Motor neuron (in vitro differentiated cells): ENCODE results near the gene C1QTNF9B. TPM values are rescaled to one million over a fixed set of nuclear protein-coding genes. Genes with fewer than 3 reads are reported as not detected.
"Not testable (repeated sequence)": the region's sequence is repeated elsewhere in the genome, so short reads cannot be mapped to it uniquely, and the experiment has no call there.

Experiments
- ATAC-seq, 8 experiments: fragments of 200-7000 bp; cut with Tn5 transposase; replicated peaks in 6 of 8; 2 replicates each; pipeline ENCODE4 v1.8.0; 2021; ENCODE audit warnings: mild to moderate bottlenecking in 8 of 8, moderate library complexity in 8 of 8
- H3K27ac ChIP-seq, 2 donors: fragments of 250-450 bp; sonication (Bioruptor Pico); 2 replicates each; pipeline ENCODE4 v1.9.0; 2021; ENCODE audit warnings: antibody characterized with exemption in 2 of 2, mild to moderate bottlenecking in 2 of 2, moderate library complexity in 1 of 2
- H3K4me1 ChIP-seq, 2 donors: fragments of 250-450 bp; sonication (Bioruptor Pico); replicated peaks in 1 of 2; 2 replicates each; pipeline ENCODE4 v1.6.1; 2021; ENCODE audit warnings: antibody characterized with exemption in 2 of 2, mild to moderate bottlenecking in 2 of 2, moderate library complexity in 1 of 2
- H3K4me3 ChIP-seq, 5 donors: fragments of 250-450 bp; sonication (Bioruptor Pico); 2 replicates each; pipeline ENCODE4 v1.9.0; 2021; ENCODE audit warnings: antibody characterized with exemption in 5 of 5, mild to moderate bottlenecking in 5 of 5, moderate library complexity in 4 of 5
- WGBS, 10 experiments: fragments of 450-650 bp; shearing (Covaris generic); methylation state at CpG; one replicate each; pipeline ENCODE4 v1.0.0; 2022; 5-methylcytosine and 5-hydroxymethylcytosine counted together
- in situ Hi-C, 9 experiments: fragments of 400-800 bp; cut with MboI; loops; one replicate each; pipeline ENCODE4 v1.15.0; 2021; ENCODE audit warnings: low sequenced_read_pairs in 9 of 9, low pct_unique_long_range_greater_than_20kb in 2 of 9; ENCODE audit not compliant: unreplicated experiment in 9 of 9
- total RNA-seq, 8 experiments: library from RNA; unstranded; fragments of 300-600 nt; gene quantifications; 2 replicates each; pipeline versions ENCODE4 v1.2.3 to v1.2.4, GENCODE V29; 2022

Gene C1QTNF9B
- total RNA-seq, 8 experiments from 2014 or later: 0.27 to 1.4 (median 0.64) TPM; not detected in 1

- peak in 1 of 8 experiments; percentile 44 for ATAC-seq
- WGBS, 10 experiments: 70 to 100% (median 91%) methylated on average over 1 to 3 of the region's 3 CpGs; no CpG with 5 or more reads in 1 of the 10 experiments
- Histone ChIP-seq H3K27ac (no peak overlapping the region), H3K4me3 (no peak overlapping the region), H3K4me1 (no peaks in the 10 kb centered on the region)
- in situ Hi-C loops: loop anchor here in 2 of 9 experiments (25.0 kb wide), 1 partner anchor 297 kb away; no protein-coding TSS in a partner anchor
These were observed 18.0 kb upstream of the C1QTNF9B start for GRCh38 chr13:23915308-23915707.

GRCh38 chr13:23912469-23912868 is 15.2 kb upstream of the C1QTNF9B start:
- ATAC-seq: peak in 1 of 8 experiments; percentile 50
- in situ Hi-C loops: loop anchor here in 2 of 9 experiments (25.0 kb wide), 1 partner anchor 300 kb away; no protein-coding TSS in a partner anchor
- Histone ChIP-seq H3K27ac (no peak overlapping the region), H3K4me1 (no peaks in the 10 kb centered on the region), H3K4me3 (no peak overlapping the region)
- WGBS, 10 experiments: 29 to 82% (median 43%) methylated on average over 1 of the region's 1 CpG; no CpG with 5 or more reads in 5 of the 10 experiments

GRCh38 chr13:23909606-23910005 is 12.3 kb upstream of the C1QTNF9B start:
- Histone ChIP-seq H3K4me1 (no peaks in the 10 kb centered on the region), H3K27ac (no peak overlapping the region), H3K4me3 (no peak overlapping the region)
- no peak for ATAC-seq
- in situ Hi-C loops: loop anchor here in 2 of 9 experiments (25.0 kb wide), 1 partner anchor 303 kb away; no protein-coding TSS in a partner anchor

GRCh38 chr13:23905766-23906165 is 8.5 kb upstream of the C1QTNF9B start:
- no peak overlapping the region for H3K27ac ChIP-seq
- in situ Hi-C loops: loop anchor here in 2 of 9 experiments (25.0 kb wide), 1 partner anchor 307 kb away; no protein-coding TSS in a partner anchor
- ATAC-seq: no peak
- no peak overlapping the region for H3K4me3 ChIP-seq
- 75 to 100% (median 100%) methylated on average over 1 to 2 of the region's 2 CpGs; no CpG with 5 or more reads in 1 of the 10 experiments for WGBS, 10 experiments
- H3K4me1 ChIP-seq: no peaks in the 10 kb centered on the region

- Histone ChIP-seq H3K4me1 (no peaks in the 10 kb centered on the region), H3K27ac (no peak overlapping the region), H3K4me3 (no peak overlapping the region)
- WGBS, 10 experiments: 93% methylated on average over 5 of the region's 16 CpGs; no CpG with 5 or more reads in 9 of the 10 experiments
- in situ Hi-C loops: loop anchor here in 2 of 9 experiments (25.0 kb wide), 1 partner anchor 308 kb away; no protein-coding TSS in a partner anchor
- no peak for ATAC-seq
These were observed 6.6 kb upstream of the C1QTNF9B start for GRCh38 chr13:23903906-23904280.

DNA sequence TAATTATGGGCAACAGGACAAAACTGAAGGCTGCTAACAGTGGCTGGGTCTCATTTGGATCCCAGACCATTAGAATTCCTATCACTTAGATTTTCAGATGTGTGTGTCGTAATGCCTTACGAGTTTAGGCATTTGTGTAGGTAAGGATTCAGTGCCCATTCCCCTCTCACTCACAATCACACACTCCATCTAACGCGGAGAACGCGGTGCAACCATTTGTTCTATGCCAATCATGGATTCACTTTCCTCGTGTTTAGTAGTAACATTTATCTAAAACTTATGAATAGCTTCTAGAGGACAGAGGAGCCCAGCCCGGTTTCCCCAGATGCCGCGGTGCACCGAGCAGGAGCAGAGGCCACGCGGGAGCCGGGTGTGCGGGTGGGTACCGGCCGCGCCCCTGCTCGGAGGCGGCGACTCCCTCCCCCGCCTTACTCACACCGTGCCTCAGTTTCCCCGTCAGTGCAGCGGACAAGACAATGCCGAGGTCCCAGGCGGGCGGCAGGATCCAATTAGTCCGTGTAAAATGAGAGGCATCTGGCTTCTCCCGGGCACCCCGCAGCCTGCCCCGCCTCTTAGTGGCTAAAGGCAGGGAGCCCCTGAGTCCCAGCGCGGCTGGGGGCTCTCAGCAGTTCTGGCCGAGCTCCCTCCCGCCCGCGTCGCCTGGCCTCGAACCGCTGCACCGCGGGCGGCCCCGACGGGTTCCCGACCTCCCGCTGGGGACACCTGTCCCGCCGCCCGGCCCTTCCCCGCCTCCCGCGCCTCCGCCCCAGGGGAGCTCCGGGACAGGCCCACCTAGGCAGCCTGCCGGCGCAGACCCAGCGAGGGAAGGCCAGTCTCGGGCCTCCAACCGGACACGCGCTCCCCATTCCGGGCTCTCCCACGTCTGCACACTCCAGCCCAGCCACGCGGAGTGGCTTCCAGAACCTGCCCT is 5.9 kb upstream of the C1QTNF9B start:
- WGBS, 10 experiments: 0 to 82% (median 60%) methylated on average over 1 to 11 of the region's 67 CpGs; no CpG with 5 or more reads in 3 of the 10 experiments
- in situ Hi-C loops: loop anchor here in 2 of 9 experiments (25.0 kb wide), 1 partner anchor 309 kb away; no protein-coding TSS in a partner anchor
- no peak overlapping the region for H3K27ac ChIP-seq
- H3K4me1 ChIP-seq: no peaks in the 10 kb centered on the region
- no peak overlapping the region for H3K4me3 ChIP-seq
- ATAC-seq: no peak

GRCh38 chr13:23901365-23901764 is 4.1 kb upstream of the C1QTNF9B start:
- WGBS, 10 experiments: 35 to 95% (median 76%) methylated on average over 1 to 4 of the region's 4 CpGs; no CpG with 5 or more reads in 2 of the 10 experiments
- in situ Hi-C loops: loop anchor here in 2 of 9 experiments (25.0 kb wide), 1 partner anchor 311 kb away; no protein-coding TSS in a partner anchor
- peak in 2 of 8 experiments; percentile 19 to 37 for ATAC-seq

DNA sequence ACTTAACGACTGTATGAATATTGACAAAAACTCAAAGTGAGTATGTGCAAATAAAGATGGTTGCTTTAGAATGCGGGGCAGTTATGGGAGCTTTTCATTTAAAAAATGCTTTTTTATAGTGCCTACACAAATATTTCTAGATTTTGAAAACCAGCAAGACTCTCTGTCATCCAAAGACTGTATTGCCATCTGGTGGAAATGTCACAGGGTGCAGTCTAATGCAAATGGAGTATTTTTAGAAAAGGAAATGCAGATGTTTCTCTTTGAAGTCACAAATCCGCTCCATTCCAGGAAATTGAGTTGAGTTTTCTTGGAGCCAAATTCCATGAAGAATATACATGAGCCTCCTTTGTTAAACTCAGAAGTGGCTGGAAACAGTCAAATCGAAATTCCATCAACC is 2.3 kb upstream of the C1QTNF9B start:
- H3K4me1 ChIP-seq: no peaks in the 10 kb centered on the region
- H3K4me3 ChIP-seq: no peak overlapping the region
- ATAC-seq: peak in 6 of 8 experiments; percentile 44 to 83 (median 60)
- WGBS, 10 experiments: 0 to 46% (median 14%) methylated on average over 1 to 4 of the region's 4 CpGs
- in situ Hi-C loops: loop anchor here in 3 of 9 experiments (25.0 kb wide), 1 partner anchor 437 kb away; no protein-coding TSS in a partner anchor
- no peak overlapping the region for H3K27ac ChIP-seq

More at GRCh38 chr13:23901365-23901764, 4.1 kb upstream of the C1QTNF9B start:
- H3K27ac ChIP-seq: no peak overlapping the region
- no peaks in the 10 kb centered on the region for H3K4me1 ChIP-seq
- no peak overlapping the region for H3K4me3 ChIP-seq

- ATAC-seq: no peak
- in situ Hi-C loops: loop anchor here in 3 of 9 experiments (25.0 kb wide), 1 partner anchor 436 kb away; no protein-coding TSS in a partner anchor
- WGBS, 10 experiments: 24 to 97% (median 81%) methylated on average over 1 to 8 of the region's 8 CpGs; no CpG with 5 or more reads in 4 of the 10 experiments
These were observed 799 bp upstream of the C1QTNF9B start for GRCh38 chr13:23898101-23898500.

DNA sequence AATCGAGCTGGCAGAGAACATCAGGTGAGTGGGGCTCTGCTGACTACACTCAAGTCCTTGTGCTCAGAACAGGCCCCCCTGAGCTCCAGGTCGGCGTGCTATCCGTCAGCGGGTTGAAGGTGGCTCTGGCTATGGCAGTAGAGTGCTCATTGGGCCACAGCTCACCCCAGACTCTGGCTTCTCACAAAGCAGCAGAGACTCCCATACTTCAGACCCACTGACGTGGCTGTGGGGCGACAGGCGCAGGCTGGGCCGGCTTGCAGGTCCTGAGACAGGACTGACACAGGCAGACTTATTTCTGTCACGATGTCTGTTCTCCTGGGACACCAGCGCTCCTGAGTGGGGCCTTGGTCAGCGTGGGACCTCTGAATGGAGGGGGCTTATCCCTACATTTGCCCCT is 2.6 kb downstream of the C1QTNF9B start:
- H3K27ac ChIP-seq, H3K4me3 ChIP-seq, ATAC-seq, H3K4me1 ChIP-seq: not testable (repeated sequence)
- in situ Hi-C loops: loop anchor here in 3 of 9 experiments (25.0 kb wide), 1 partner anchor 432 kb away; no protein-coding TSS in a partner anchor
- no CpG with 5 or more reads among the region's 12 CpGs for WGBS, 10 experiments

More at GRCh38 chr13:23898101-23898500, 799 bp upstream of the C1QTNF9B start:
- H3K4me1 ChIP-seq: no peaks in the 10 kb centered on the region
- no peak overlapping the region for H3K27ac ChIP-seq
- H3K4me3 ChIP-seq: no peak overlapping the region

DNA sequence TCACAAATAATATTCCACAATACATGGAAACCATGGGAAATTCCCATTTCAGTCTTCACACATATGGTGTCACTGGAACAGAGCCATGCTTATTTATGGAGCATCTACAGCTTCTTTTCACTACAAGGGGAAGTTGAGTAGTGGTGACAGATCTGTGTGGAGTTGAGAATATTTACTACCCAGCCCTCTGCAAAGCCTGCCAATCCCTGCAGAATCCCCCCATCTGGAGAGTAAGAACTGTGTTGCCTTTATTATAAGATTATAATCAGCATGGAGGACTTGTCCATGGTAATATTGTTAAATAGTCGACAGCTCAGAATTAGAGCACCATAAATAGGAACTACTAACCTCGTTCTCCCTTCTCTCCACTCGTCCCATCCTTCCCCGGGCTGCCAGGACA is 3.5 kb downstream of the C1QTNF9B start:
- not testable (repeated sequence) for H3K27ac ChIP-seq, H3K4me3 ChIP-seq, ATAC-seq, H3K4me1 ChIP-seq
- in situ Hi-C loops: loop anchor here in 3 of 9 experiments (25.0 kb wide), 1 partner anchor 431 kb away; no protein-coding TSS in a partner anchor
- WGBS, 10 experiments: no CpG with 5 or more reads among the region's 4 CpGs

DNA sequence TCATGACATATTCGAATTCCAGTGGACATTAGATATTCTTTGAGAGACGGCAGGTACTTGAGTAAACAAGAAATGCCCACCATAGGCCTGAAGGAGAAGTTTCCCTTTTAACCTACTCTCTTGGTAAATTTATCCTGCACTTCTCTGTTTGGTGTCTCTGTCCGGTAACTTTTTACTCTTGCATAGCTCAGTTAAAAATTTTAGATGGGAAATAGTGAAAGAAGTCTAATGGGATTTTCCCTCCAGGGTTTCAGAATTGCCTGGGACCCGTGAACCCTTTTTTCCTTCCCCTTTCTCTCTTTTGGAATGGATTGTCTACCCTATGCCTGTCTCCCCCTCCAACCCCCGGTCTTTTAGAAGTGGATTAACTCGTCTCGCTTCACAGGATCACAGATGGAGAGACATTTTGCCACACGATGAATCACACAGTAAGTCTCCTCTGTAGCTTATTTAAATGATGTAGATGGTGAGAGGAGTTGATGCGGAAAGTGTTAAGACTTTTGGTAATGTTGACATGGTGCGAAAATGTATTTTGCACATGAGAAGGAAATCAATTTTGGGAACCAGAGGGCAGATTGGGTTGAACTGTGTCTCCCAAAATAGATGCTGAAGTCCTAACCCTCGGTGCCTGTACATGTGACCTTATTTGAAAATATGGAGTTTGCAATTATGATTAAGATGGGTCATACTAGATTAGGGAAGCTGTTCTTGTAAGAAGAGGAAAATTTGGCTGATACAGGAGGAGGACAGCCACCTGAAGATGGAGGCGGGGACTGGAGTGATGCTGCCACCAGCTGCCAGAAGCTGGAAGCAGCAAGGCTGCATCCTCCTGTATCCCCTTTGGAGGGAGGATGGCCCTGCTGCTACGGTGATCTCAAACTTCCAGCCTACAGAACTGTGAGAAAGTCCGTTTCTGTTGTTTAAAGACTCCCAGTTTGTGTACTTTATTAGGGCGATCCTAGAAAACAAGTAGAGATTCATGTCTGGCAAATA is 7.4 kb downstream of the C1QTNF9B start:
- Histone ChIP-seq H3K4me3 (peak overlapping the region; percentile 49 to 94 (median 63)), H3K27ac (no peak overlapping the region), H3K4me1 (peaks cover 5 to 6% of the 10 kb centered on the region in 2 donors)
- peak in 6 of 8 experiments; percentile 2 to 23 (median 12) for ATAC-seq
- 0 to 66% (median 28%) methylated on average over 1 to 14 of the region's 15 CpGs for WGBS, 10 experiments
- in situ Hi-C loops: loop anchor here in 3 of 9 experiments (25.0 kb wide), 1 partner anchor 428 kb away; no protein-coding TSS in a partner anchor
